HG02588 (cell line): ENCODE measurements around the gene RNF149.
"Not testable (repeated sequence)": the region's sequence is repeated elsewhere in the genome, so short reads cannot be mapped to it uniquely, and the experiment has no call there.

Experiments
- ATAC-seq: cut with Tn5 transposase; IDR thresholded peaks from one replicate; pipeline ENCODE4 v1.9.1; 2021; ENCODE audit warnings: mild to moderate bottlenecking, moderate library complexity; ENCODE audit not compliant: unreplicated experiment

The RNF149 gene

GRCh38 chr2:101263377-101263800 lies 45.1 kb downstream of the RNF149 start:
- ATAC-seq, result no peak

GRCh38 chr2:101262142-101262541 lies 46.4 kb downstream of the RNF149 start:
- no peak for ATAC-seq

GRCh38 chr2:101258804-101259203 lies 49.7 kb downstream of the RNF149 start:
- ATAC-seq, result no peak

- ATAC-seq, result no peak
Observed at GRCh38 chr2:101256316-101256715, 52.2 kb downstream of the RNF149 start.

- no peak for ATAC-seq
Observed at GRCh38 chr2:101255501-101255900, 53.0 kb downstream of the RNF149 start.

- no peak for ATAC-seq
Observed at GRCh38 chr2:101253703-101254450, 54.6 kb downstream of the RNF149 start.

GRCh38 chr2:101253013-101253702 lies 55.3 kb downstream of the RNF149 start:
- ATAC-seq, result peak; percentile 62

GRCh38 chr2:101252408-101253012 lies 56.0 kb downstream of the RNF149 start, which contains the start of gene CNOT11:
Gene CNOT11, plus strand, starts transcription at chr2:101252886. Its CDS starts 79 bp downstream, at chr2:101252965.
- ATAC-seq, result peak; percentile 87

GRCh38 chr2:101251844-101252407 lies 56.6 kb downstream of the RNF149 start:
- peak; percentile 49 for ATAC-seq

GRCh38 chr2:101251246-101251781 lies 57.2 kb downstream of the RNF149 start:
- ATAC-seq, result not testable (repeated sequence)

- ATAC-seq, result no peak
Observed at GRCh38 chr2:101249826-101250225, 58.7 kb downstream of the RNF149 start.

GRCh38 chr2:101248756-101249155 lies 59.7 kb downstream of the RNF149 start:
- not testable (repeated sequence) for ATAC-seq

GRCh38 chr2:101245468-101245867 lies 63.0 kb downstream of the RNF149 start:
- ATAC-seq, result not testable (repeated sequence)

GRCh38 chr2:101244899-101245298 lies 63.6 kb downstream of the RNF149 start:
- not testable (repeated sequence) for ATAC-seq

GRCh38 chr2:101244373-101244772 lies 64.1 kb downstream of the RNF149 start:
- not testable (repeated sequence) for ATAC-seq

- no peak for ATAC-seq
Observed at GRCh38 chr2:101241158-101241557, 67.3 kb downstream of the RNF149 start.

GRCh38 chr2:101240694-101241093 lies 67.8 kb downstream of the RNF149 start:
- ATAC-seq, result not testable (repeated sequence)

- not testable (repeated sequence) for ATAC-seq
Observed at GRCh38 chr2:101239760-101240118, 68.8 kb downstream of the RNF149 start.

- no peak for ATAC-seq
Observed at GRCh38 chr2:101238930-101239759, 69.4 kb downstream of the RNF149 start.

- not testable (repeated sequence) for ATAC-seq
Observed at GRCh38 chr2:101237944-101238343, 70.6 kb downstream of the RNF149 start.
